Activated CD4-positive, alpha-beta T cell treated with anti-CD3 and anti-CD28 coated beads, Interleukin-2, Interleukin-4, amounts not matched to agents 100 ng/mL and 50 ng/mL, durations not matched to agents 16 hours and 8 hours (primary cell): ENCODE data around the gene NTN1.
"Not testable (repeated sequence)": the region's sequence is repeated elsewhere in the genome, so short reads cannot be mapped to it uniquely, and the experiment has no call there.

Experiments used
- DNase-seq: peaks from one replicate; pipeline ENCODE4 v3.0.0-alpha.2; 2020; ENCODE audit warnings: low spot score

The NTN1 gene

GRCh38 chr17:9249245-9249953, 228.1 kb downstream of the NTN1 start:
- DNase-seq = no peak

GRCh38 chr17:9251273-9251672, 230.0 kb downstream of the NTN1 start:
- DNase-seq = no peak

- no peak for DNase-seq
These were observed 232.0 kb downstream of the NTN1 start for GRCh38 chr17:9253308-9253707.

- DNase-seq = no peak
These were observed 233.5 kb downstream of the NTN1 start for GRCh38 chr17:9254841-9255240.

GRCh38 chr17:9255833-9256232, 234.5 kb downstream of the NTN1 start:
- DNase-seq = no peak

GRCh38 chr17:9256361-9256750, 235.0 kb downstream of the NTN1 start:
- DNase-seq = no peak

- no peak for DNase-seq
These were observed 235.7 kb downstream of the NTN1 start for GRCh38 chr17:9256751-9257629.

- DNase-seq = not testable (repeated sequence)
These were observed 236.3 kb downstream of the NTN1 start for GRCh38 chr17:9257630-9257965.

GRCh38 chr17:9258115-9259015, 237.1 kb downstream of the NTN1 start:
- no peak for DNase-seq

GRCh38 chr17:9259419-9259818, 238.1 kb downstream of the NTN1 start:
- no peak for DNase-seq

- no peak for DNase-seq
These were observed 240.0 kb downstream of the NTN1 start for GRCh38 chr17:9261081-9262012.

GRCh38 chr17:9266031-9266680, 244.8 kb downstream of the NTN1 start:
- DNase-seq = no peak

GRCh38 chr17:9266697-9267117, 245.4 kb downstream of the NTN1 start:
- DNase-seq = no peak

GRCh38 chr17:9268546-9268945, 247.2 kb downstream of the NTN1 start:
- no peak for DNase-seq

- DNase-seq = no peak
These were observed 248.2 kb downstream of the NTN1 start for GRCh38 chr17:9269350-9270035.

- DNase-seq = no peak
These were observed 249.6 kb downstream of the NTN1 start for GRCh38 chr17:9270921-9271320.

- DNase-seq = no peak
These were observed 250.7 kb downstream of the NTN1 start for GRCh38 chr17:9271989-9272388.

GRCh38 chr17:9272501-9273200, 251.3 kb downstream of the NTN1 start:
- DNase-seq = no peak
